Sigmoid colon (tissue), 7 donors: Measurements from ENCODE around the gene GMPS. TPM values are rescaled to one million over a fixed set of nuclear protein-coding genes. Genes with fewer than 3 reads are reported as not detected.

ENCODE experiments used
- DNase-seq: peaks from one replicate; pipeline ENCODE4 v3.0.0-alpha.2; 2019
- H3K27ac ChIP-seq, 4 donors: fragments of 200-600 bp; sonication (generic); one replicate each; pipeline ENCODE4 v1.5.1; 2016 to 2019; ENCODE audit warnings: mild to moderate bottlenecking in 1 of 4
- H3K27me3 ChIP-seq, 3 donors: fragments of 200-600 bp; sonication (generic); one replicate each; pipeline ENCODE4 v1.5.1; 2019; ENCODE audit warnings: mild to moderate bottlenecking in 1 of 3
- H3K36me3 ChIP-seq, 4 donors: fragments of 200-600 bp; sonication (generic); one replicate each; pipeline ENCODE4 v1.5.1; 2016 to 2019
- H3K4me1 ChIP-seq, 4 donors: fragments of 200-600 bp; sonication (generic); one replicate each; pipeline ENCODE4 v1.5.1; 2017 to 2019
- H3K4me3 ChIP-seq, 4 donors: fragments of 200-600 bp; sonication (generic); one replicate each; pipeline ENCODE4 v1.5.1; 2017 to 2019; ENCODE audit warnings: mild to moderate bottlenecking in 2 of 4, moderate library complexity in 1 of 4
- H3K9me3 ChIP-seq, 4 donors: fragments of 200-600 bp in 3 of 4; sonication (generic) in 3 of 4; one replicate each; pipeline versions ENCODE4 v1.5.1 to v1.6.1; 2013 to 2019
- EP300 ChIP-seq, 4 donors: sonication (generic); formaldehyde crosslinking; IDR thresholded peaks; one replicate each; pipeline ENCODE4 v1.6.1; 2017; ENCODE audit warnings: antibody characterized with exemption in 4 of 4
- POLR2A ChIP-seq, 2 donors: fragments of 450-650 bp; IDR thresholded peaks; one replicate each; pipeline ENCODE4 v1.6.1; 2016; ENCODE audit warnings: antibody characterized with exemption in 2 of 2, mild to moderate bottlenecking in 2 of 2, moderate library complexity in 2 of 2
- POLR2AphosphoS5 ChIP-seq, 4 donors: sonication (generic); formaldehyde crosslinking; IDR thresholded peaks; one replicate each; pipeline ENCODE4 v1.6.1; 2017; ENCODE audit warnings: antibody characterized with exemption in 4 of 4
- WGBS, 2 donors: extraction: QIAGEN DNeasy Blood & Tissue Kit; methylation state at CpG; one replicate each; pipeline ENCODE4 v1.1.7; 2013; 5-methylcytosine and 5-hydroxymethylcytosine counted together
- intact Hi-C: fragments of 100-400 bp; cut with DNase I; formaldehyde crosslinking; loops from one replicate; pipeline ENCODE4 v1.15.1; 2023
- polyA plus RNA-seq, 3 donors: library from polyadenylated mRNA; stranded (reverse); fragments of 200-250 nt; gene quantifications; one replicate each; pipeline ENCODE4 v1.2.3, GENCODE V29; 2013
- total RNA-seq, 4 donors: library from RNA; depleted of rRNA; stranded (reverse); fragments of >200 nt; gene quantifications; one replicate each; pipeline ENCODE4 v1.1.0, GENCODE V29; 2016
- TF ChIP-seq, protein P1 (sequence below), 4 experiments: fragments of 450-650 bp in 3 of 4; fragments of 200-600 bp in 1 of 4; IDR thresholded peaks; one replicate each; pipeline ENCODE4 v1.5.1; 2016 to 2019; ENCODE audit warnings: antibody characterized with exemption in 4 of 4, mild to moderate bottlenecking in 3 of 4, moderate library complexity in 2 of 4
- donor health status: healthy with polysubstance abuse.
- donor health status: Bipolar disorder and iron deficiency.
- donor health status: healthy.

GMPS gene
- total and polyA plus RNA-seq, 7 donors = 12.7 to 45.7 (median 25.6) TPM

- TF ChIP-seq, protein P1, sequence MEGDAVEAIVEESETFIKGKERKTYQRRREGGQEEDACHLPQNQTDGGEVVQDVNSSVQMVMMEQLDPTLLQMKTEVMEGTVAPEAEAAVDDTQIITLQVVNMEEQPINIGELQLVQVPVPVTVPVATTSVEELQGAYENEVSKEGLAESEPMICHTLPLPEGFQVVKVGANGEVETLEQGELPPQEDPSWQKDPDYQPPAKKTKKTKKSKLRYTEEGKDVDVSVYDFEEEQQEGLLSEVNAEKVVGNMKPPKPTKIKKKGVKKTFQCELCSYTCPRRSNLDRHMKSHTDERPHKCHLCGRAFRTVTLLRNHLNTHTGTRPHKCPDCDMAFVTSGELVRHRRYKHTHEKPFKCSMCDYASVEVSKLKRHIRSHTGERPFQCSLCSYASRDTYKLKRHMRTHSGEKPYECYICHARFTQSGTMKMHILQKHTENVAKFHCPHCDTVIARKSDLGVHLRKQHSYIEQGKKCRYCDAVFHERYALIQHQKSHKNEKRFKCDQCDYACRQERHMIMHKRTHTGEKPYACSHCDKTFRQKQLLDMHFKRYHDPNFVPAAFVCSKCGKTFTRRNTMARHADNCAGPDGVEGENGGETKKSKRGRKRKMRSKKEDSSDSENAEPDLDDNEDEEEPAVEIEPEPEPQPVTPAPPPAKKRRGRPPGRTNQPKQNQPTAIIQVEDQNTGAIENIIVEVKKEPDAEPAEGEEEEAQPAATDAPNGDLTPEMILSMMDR (IDR thresholded peaks at IDR 0.05) = no peak
- TF ChIP-seq POLR2AphosphoS5 (IDR thresholded peaks at IDR 0.05) = peak in 2 of 4 donors; percentile 20 to 49
- Histone ChIP-seq H3K4me1 (peaks cover 0 to 13% (median 4%) of the 10 kb centered on the region in 4 donors), H3K9me3 (no peaks in the 10 kb centered on the region), H3K27ac (no peak overlapping the region), H3K36me3 (no peaks in the 10 kb centered on the region), H3K4me3 (no peak overlapping the region), H3K27me3 (no peaks in the 10 kb centered on the region)
- DNase-seq = no peak
- whole genome bisulfite sequencing, 2 donors = 63 to 90% methylated on average over 4 of the region's 4 CpGs
- intact Hi-C loops = no loop called here
These were observed 120.8 kb downstream of the GMPS start for GRCh38 chr3:155991212-155991611.

DNA sequence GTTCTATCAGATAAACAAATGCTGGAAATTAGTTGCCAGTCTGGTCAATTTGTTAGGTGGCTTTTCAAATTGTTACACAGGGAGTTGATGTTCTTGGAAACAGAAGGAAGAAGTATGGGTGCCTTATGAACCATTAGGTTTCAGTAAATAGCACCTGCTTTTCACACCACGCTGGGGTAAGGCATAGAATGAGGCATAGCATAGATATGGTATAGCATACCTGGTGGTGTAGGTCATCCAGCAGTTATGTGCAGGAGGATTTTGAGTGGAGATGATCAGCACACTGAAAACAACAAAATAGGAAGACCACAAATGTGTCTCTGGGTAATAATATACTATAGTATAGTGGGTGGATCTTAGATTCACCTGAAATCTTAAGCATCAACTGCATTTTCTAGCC lies 121.4 kb downstream of the GMPS start:
- WGBS, 2 donors = 85 to 93% methylated on average over 1 of the region's 1 CpG
- intact Hi-C loops = no loop called here
- TF ChIP-seq, protein P1 (IDR thresholded peaks at IDR 0.05) = no peak
- no peak for TF ChIP-seq POLR2AphosphoS5 (IDR thresholded peaks at IDR 0.05)
- no peak for TF ChIP-seq POLR2A (IDR thresholded peaks at IDR 0.05)
- no peak for TF ChIP-seq EP300 (IDR thresholded peaks at IDR 0.05)
- Histone ChIP-seq H3K27me3 (no peaks in the 10 kb centered on the region), H3K4me3 (no peak overlapping the region), H3K36me3 (no peaks in the 10 kb centered on the region), H3K9me3 (no peaks in the 10 kb centered on the region), H3K27ac (no peak overlapping the region), H3K4me1 (peaks cover 0 to 13% (median 4%) of the 10 kb centered on the region in 4 donors)
- no peak for DNase-seq

Other genes starting within 250 kb of the GMPS start
- under 1 TPM; 0.36 to 0.83 (median 0.62) TPM for gene PLCH1, start 125.6 kb upstream of the GMPS start, total RNA-seq
- gene PLCH1, start 125.6 kb upstream of the GMPS start, polyA plus RNA-seq = 1 to 10 TPM in 2 of 3 donors, under 1 TPM in 1; 0.92 to 1.9 (median 1.2) TPM
- 1 to 10 TPM; 3.6 to 8.6 (median 5.1) TPM for gene C3orf33, start 64.4 kb upstream of the GMPS start, total RNA-seq
- 1 to 10 TPM in 2 of 3 donors, under 1 TPM in 1; 0.92 to 2.3 (median 1.2) TPM for gene C3orf33, start 64.4 kb upstream of the GMPS start, polyA plus RNA-seq
- gene SLC33A1, start 16.2 kb upstream of the GMPS start, total RNA-seq = 10 to 100 TPM; 14.4 to 28.2 (median 22.6) TPM
- 10 to 100 TPM in 1 of 3 donors, 1 to 10 TPM in 2; 2.8 to 11.7 (median 3.0) TPM for gene SLC33A1, start 16.2 kb upstream of the GMPS start, polyA plus RNA-seq
- 1 to 10 TPM; 1.8 to 5.0 (median 4.5) TPM for gene KCNAB1, start 249.9 kb downstream of the GMPS start, total RNA-seq
- 1 to 10 TPM in 1 of 3 donors, not detected in 2; 1.2 TPM for gene KCNAB1, start 249.9 kb downstream of the GMPS start, polyA plus RNA-seq